Brain pericyte (primary cell): ENCODE results near the gene PCNX2.
"Not testable (repeated sequence)": the region's sequence is repeated elsewhere in the genome, so short reads cannot be mapped to it uniquely, and the experiment has no call there.

Experiments
- DNase-seq: peaks from one replicate; pipeline ENCODE4 v3.0.0-alpha.2; 2012; ENCODE audit warnings: low read depth, low spot score

PCNX2 gene

DNA sequence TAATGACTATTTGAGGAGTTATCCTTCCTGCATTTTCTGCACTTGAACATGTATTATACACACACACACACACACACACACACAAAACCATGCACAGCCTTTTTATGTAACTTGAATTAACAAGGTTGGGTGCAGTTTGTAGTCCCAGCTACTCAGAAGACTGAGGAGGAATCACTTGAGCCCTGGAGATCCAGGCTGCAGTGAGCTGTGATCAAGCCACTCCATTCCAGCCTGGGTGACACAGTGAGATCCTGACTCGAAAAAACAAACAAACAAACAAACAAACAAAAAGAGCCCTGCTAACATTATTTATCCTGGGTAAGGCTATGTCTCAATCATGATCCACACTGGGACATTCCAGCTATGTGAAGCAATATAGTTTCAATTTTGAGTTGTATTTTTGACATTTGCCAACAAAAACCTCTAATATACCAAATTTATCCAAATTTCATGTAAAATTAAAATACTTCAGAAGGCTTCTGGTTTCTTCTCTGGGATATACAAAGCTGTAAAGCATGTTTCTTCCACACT lies 188.3 kb downstream of the PCNX2 start:
- DNase-seq: no peak

DNA sequence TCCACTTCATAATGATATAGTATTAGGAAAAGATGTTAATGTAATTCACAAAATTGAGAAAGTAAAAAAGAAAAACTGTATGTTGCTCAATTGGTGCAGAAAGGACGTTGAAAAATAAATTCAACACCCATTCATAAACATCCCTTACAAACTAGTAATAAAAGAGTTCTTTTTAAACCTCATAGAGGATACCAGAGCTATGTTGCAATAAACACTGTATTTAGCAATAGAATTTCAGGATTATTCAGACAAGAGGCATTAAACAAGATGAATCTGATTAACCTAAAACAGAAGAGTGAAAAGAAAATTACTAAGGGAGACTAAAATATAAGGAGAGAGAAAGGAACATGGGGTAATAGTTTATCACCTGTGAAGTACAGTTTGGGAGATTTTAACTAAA lies 190.3 kb downstream of the PCNX2 start:
- no peak for DNase-seq

DNA sequence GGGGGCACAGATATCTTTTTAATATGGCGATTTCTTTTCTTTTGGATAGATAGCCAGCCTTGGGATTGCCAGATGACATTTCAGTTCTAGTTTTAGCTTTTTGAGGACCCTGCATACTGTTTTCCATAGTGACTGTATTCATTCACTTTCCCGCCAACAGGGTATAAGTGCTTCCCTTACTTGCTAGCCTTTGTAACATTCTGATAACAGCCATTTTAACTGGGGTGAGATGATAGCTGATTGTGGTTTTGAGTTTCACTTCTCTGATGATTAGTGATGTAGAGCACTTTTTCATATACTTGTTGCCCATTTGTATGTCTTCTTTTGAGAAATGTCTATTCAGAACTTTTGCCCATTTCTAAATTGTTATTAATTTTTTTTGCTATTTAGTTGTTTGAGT lies 193.2 kb downstream of the PCNX2 start:
- DNase-seq: no peak

DNA sequence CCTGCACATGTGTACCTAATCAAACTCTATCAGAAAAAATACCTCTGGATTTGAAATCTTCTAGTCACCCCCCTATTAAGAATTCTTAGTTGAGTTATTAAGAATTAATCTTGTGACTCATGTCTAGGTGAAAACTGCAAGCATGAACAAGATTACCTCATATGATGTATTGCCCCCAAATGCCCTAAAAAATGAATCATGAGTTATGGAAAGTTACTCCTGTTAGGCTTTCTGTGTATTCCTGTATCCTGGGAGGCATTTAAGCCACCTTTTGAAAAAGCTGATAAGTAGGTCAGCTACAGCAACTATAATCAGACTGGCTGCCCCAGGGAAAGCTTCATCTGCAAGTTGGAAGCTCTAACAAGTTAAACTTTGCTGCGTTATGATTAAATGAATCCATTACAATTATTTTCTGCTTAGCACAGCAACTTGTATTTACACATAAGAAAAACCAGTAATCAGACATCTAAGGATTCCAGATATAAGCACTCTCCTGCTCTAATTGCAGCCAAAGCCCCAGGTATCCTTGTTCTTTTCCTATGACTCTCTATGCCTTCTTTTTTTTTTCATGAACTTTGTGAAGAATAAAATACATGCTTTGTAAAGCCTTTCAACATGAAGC lies 197.5 kb downstream of the PCNX2 start:
- DNase-seq: no peak

DNA sequence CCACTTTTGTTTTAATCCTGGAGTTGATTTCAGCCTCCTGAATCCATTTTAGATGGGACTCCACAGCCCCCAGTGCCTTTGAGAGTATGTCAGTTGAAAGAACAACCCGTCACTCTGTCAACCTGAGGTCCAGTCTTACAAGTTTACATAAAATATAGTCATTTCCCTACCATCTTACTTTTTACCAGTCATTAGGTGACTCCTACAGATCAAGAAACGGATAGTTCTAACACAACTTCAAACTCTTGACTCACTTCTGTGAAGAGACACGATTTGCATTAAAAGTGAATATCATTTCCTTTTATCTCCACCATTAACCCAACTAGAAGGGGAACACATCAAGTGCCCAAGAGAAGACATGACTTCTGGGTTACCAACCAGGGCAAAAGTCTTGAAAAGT lies 198.0 kb downstream of the PCNX2 start:
- no peak for DNase-seq

DNA sequence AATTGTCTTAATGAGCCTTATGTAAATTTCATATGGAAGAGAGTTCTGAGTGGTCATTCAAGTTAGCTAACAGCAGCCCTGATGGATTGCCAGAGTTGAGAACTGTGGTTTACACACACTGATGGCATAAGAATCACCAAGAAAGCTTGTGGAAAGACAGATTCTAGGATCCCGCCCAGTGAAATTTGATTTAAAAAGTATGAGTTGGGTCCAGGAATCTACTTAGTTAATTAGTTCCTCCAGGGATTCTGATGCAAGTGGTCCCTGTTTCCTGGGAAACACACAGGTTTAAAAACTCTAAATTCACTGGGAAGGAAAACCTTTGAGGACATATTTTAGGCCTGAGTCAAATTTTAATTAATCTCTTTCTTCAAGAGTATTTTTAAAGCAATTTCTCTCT lies 200.8 kb downstream of the PCNX2 start:
- DNase-seq: no peak

DNA sequence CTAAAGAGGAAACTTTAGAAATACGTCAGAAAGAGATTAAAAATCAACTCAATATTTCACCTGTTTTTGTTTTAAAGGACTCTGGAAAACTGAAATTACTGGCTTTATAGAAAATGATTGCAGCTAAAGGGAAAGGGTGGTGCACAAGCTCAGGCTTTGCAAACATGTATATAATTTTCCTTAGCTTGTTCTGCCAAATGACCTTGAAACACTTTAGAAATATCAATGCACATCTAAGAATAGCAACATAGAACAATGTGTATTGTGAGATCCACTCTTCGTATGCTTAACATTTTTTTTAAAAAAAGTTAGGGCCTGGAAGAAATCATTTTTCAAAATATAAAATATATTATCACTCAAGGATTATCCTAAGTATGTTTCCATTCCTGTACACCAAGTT lies 201.3 kb downstream of the PCNX2 start:
- DNase-seq: no peak

DNA sequence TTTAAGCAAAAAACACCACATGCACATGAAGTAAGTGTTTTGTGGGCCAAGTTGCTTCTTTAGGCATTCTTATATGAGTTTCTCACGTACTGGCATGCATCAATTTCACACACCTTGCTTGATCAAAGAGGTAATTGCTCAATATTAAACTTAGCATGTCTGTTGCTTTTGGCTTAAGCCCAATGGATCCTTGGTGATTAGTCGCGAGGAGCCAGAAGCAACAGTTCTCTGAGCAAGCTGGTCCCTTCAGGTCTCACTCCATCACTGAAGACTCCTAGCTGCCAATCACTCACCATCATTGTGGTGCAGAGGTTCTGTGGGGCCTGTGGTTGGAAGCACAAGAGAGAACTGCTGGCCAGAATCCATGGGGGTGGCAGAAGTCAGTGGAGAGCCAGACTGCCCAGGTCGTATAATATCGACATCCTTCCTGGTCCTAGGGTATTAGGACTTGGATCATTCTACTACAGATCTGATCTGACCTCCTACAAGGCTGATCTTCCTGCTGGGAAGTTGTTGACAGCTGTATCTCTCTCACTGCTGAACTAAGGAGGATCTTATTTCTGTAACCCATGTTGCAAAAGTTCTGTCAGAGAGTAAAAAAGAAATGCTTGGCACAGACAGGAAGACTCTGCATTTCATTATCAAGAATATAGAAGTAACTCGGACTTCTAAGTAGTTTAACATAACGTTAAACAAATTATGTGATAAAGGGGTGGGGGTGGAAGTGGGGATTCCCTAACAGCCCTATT lies 204.6 kb downstream of the PCNX2 start:
- DNase-seq: no peak

DNA sequence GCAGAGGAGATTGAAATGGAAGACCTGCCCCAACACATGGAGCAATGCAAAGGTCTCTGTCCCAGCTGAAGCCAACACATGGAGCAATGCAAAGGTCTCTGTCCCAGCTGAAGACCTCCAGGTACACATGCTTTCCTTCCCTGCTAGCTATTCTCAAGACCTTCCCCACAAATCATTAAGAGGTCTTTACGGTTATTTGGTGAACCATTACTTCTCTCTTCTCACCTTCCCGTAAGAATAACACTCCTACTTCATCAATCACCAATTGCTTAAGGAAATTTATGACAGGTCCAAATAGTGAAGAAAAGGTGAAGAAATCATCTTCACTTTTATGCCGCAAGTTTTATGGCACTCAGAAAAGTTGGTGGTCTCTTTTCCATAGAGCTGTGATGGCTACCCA lies 206.3 kb downstream of the PCNX2 start:
- DNase-seq: no peak

DNA sequence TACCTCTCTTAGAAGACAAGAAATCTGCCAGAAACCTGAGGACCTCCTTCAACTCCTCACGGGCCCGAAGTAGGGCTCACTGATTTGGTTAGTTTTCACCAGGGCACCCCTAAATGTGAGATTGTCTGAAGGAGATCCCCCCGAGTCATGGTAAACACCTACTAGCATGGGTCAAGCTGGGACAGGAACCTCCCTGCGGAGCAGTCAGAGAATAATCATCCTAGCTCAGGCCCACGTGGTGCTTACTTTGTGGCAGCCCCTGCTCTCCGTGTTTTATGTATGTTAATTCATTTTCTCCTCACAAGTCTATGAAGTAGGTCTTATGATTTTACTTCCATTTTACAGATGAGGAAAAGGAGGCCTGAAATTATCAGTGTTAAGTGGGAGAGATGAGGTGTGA lies 206.9 kb downstream of the PCNX2 start:
- no peak for DNase-seq

DNA sequence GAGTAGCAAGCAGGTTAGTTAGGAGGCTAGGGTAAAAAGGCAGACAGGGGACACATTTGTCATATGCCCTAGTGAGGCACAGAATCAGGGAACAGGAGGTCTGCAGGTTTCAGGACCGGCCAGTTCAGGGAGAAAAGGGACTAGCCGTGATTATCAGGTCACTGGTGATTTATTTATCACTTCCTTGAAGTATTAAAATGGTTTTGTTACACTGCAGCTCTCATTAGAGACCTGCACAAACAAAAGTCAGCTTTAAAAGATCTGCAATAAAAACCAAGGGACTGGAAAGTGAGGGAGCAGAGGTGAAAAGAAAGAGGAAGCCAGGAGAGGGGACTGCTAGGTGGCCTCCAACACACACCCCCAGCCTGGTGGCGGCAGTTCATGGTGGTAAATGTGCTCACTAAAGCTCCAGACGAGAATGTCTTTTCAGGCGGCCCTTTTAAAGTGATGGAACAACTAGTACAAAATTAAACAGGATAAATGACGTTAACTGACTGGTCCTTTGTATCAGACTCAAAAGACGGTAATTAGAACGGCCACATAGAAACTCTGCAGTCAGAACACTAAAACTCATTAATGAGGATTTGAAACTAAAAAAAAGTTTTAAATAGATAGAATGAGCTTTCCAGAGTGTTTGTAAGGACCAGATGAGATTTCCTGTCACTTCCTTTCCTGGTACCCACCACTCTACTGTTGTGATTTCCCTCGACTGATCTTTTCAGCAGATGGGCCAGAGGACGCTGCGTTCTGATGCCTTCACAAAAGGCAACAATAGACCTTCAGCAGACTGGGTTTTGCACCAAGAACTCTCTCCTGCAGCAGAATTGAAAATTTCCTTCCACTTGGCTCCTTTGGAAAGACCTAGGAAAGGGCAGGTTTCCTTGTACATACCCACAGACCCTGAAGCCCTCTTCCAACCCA lies 208.3 kb downstream of the PCNX2 start:
- DNase-seq: no peak

DNA sequence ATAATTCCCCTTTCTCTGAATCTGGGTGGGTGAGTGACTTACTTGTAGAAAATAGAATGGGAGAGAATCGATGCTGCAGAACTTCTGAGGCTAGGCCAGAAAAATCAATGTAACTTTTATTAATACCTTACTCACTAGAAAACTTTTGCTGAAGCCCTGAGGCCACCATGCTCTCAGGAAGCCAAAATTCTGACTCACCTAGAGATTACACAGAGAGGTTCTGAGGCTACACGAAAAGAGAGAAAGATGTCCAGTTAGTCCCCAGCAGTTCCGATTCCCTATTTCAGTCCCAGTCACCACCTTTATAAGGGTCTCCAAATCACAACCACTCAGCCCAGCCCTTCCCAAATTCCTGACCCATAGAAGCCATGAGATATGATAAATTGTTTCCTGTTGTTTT lies 210.0 kb downstream of the PCNX2 start:
- DNase-seq: no peak

DNA sequence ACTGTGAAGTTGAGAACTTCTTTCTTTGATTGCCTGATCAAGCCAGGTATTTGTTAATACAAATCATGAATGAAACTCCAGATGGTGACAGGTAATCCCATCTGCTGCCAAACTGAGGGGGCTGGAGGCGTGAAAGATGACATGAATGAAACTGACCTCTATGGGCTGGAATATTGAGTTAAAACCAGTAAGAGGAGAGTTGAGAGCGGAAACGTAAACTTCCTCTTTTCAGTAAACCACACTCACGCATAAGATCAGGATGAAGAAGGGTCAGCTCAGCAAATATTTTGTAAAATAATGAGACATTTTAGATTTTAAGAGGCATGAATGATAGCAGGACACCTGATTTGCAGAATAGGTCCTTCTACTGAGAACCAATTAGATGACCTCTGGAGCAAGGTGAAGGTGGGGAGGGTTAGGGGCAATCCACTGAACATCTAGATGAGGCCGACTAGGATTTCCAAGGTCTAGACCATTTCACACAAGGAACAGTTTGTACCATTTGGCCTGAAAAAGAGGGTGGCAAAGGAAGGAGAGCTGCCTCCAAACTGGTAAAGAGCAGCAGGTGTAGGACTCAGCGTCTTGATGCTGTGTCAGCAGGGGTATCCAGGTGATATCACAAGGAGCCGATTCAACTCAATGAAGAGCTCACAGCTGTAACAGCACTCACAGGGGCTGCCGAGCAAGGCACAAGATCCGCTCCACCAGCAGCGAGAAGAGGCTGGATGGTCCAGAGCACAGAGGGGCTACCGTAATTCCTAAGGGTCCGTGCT lies 212.6 kb downstream of the PCNX2 start:
- DNase-seq: no peak

DNA sequence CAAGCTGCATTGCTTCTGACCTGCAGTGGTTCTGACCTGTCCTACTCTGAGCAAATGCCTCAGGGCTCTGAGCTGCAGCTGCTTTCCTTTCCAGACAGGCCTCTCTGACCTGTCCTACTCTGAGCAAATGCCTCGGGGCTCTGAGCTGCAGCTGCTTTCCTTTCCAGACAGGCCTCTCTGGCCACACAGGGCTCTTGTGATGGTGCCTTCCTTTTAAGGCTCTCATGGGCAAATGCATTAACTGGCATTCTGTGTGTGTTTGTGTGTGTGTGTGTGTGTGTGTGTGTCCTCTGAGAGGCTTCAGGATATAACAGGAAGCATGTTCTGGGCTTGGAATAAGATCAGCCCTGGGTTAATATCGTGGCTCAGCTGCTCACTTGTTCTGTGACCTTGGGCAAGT lies 213.8 kb downstream of the PCNX2 start:
- DNase-seq: no peak

DNA sequence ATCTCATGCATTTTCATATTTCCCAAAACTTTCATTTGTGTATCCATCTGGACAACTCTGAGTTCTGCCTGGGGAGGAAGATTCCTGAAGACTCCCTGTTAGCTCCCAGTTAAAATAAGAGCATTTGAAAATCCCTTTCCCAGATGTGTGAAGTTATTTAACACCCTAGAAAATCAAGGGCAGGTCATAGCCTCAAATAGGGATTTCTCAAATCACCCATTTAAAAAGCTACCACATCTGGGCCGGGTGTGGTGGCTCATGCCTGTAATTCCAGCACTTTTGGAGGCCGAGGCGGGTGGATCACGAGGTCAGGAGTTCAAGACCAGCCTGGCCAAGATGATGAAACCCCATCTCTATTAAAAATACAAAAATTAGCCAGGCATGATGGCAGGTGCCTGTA lies 214.7 kb downstream of the PCNX2 start:
- DNase-seq: not testable (repeated sequence)

DNA sequence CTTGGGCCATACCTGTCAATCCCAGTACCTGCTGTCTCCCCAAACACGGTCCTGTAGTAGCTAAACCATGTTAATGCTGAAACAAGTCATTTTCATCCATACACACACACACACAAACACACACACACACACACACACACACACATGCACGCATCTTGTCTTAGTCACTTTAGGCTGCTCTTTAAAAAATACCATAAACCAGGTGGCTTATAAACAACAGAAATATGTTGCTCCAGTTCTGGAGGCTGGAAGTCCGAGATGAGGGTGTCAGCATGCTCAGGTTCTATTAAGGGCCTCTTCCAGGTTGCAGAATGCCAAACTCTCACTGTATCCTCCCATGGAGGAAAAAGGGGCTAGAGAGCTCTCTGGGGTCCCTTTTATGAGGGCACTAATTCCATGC lies 215.2 kb downstream of the PCNX2 start:
- no peak for DNase-seq

DNA sequence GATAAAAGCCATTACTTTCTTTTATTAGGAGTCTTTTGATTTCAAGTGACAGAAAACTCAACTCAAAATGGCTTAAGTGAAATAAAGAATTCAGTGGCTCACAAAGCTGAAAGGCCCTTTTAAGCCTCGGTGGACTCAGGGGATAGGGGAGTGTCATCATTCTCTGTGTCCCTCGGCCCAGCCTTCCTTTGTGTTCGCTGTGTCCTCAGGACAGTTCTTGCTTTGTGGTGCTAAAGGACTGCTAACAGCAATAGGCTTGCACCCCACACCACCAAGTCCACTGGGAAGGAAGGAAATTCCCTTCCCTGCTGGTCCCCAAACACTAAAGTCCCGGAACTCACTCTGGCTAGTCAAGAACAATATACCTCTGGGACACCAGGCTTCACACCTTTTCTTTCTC lies 216.0 kb downstream of the PCNX2 start:
- no peak for DNase-seq

DNA sequence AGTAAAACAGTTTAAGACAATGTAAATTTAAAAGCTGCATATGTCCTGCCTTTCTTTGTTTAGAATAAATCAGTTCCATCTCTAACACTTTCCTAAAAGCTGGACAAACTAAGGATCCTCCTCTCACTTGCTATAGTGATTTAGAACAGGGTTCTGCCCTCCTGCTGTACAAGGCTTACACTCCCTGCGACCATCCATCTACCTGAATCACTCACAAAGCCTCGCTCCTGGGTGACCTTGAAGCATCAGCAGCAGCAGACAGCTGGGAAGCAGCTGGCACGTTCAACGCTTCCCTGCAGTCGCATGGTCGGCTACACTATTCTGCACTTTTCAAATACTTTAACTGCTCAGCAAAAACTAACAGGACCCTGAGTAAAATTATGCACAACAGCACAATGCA lies 217.1 kb downstream of the PCNX2 start:
- DNase-seq: no peak

DNA sequence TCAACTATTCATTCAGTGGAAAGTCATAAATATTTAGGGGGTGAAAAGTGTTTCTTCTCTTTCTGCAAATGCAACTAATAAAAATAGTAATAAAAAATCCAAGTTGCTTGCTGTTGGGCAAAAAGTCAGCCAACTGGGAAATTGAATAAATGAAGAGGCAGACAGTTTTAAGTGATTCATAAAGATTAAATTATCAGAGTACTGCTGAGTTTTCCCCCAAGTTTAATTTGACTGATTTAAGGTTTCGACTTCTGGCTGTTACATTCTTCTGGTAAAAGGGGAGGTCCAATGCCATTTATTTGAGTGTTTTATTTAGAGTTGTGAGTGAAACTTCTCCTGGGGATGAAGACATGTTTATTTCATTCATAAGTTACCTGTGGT lies 219.6 kb downstream of the PCNX2 start:
- no peak for DNase-seq

DNA sequence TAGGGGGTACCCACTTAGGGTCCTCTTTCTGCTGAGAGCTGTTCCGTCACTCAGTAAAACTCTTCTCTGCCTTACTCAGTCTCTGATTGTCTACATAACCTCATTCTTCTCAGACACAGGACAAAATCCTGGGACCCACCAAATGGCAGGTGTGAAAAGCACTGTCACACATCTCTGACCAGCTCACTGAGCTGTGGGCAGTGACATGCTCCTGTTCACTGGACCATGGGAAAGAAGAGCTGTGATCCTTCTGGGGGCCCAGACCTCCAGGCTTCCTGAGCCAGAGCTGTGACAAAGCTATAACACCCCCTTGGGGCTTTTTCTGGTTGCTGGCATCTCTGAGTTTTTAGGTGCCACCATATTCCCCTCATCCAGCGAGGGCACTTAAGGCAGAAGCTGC lies 229.4 kb downstream of the PCNX2 start:
- no peak for DNase-seq

DNA sequence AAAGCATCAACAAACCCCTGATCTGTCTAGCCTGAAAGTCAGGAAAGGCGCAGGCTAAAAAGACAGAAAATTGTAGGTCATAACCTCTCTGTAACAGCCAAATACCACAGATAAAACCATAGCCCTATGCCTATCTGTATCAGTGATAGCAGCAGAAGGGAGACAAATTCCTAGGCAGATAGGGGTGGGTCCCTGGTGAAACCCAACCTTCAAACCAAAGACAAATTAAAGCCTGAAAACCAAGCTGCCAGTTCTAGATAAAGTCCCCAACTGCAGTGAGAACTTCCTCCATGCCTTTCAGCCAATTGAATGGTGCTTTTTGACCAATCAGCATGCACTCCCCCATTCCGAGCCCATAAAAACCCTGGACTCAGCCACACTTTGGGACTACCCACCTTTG lies 229.8 kb downstream of the PCNX2 start:
- no peak for DNase-seq

DNA sequence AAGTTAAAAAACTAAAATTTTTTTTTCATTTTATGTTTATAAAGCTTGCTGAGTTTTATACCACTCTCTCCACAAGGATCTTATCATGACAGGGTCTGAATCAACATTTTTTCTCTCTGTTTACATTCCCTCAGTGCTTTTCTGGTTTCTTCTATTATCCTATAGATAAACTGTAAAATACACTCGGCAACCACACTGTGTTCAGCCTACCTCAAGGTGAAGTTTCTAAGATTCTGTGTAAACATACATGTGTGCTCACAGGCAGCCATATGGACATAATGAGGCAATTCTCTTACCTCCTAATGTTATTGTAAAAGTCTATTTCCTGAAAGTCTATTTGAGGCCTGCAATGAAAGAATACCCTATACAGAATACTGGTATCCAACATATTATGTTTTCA lies 230.5 kb downstream of the PCNX2 start:
- DNase-seq: no peak
